GM21515 (cell line): ENCODE results near the gene GPR39.

Experiments
- ATAC-seq: cut with Tn5 transposase; IDR thresholded peaks from one replicate; pipeline ENCODE4 v1.9.1; 2021; ENCODE audit not compliant: unreplicated experiment

GPR39 gene

DNA sequence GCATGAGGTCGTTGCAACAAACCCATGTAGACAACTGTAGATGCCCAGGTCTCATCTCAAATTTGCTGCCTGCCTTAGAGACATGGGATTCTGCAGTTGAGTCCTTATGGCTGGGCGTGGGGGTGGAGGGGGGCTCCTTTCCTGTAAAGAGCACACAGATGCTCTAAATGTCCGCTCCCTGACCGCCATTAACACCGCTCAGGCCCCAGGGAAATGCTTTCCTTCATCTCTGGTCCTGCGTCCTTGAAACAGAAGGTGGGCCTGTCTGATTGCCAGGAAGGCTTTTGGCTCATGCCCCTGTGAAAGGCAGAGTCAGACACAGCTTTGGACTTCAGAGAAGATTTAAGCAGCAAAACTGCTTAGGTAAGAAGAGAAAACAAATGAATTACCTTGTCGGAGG is 25.7 kb downstream of the GPR39 start:
- ATAC-seq: no peak

GRCh38 chr2:132443106-132443505 is 26.5 kb downstream of the GPR39 start:
- ATAC-seq: no peak

GRCh38 chr2:132446444-132446843 is 29.8 kb downstream of the GPR39 start:
- ATAC-seq: no peak

- ATAC-seq: no peak
Observed at GRCh38 chr2:132448331-132448730, 31.7 kb downstream of the GPR39 start.

DNA sequence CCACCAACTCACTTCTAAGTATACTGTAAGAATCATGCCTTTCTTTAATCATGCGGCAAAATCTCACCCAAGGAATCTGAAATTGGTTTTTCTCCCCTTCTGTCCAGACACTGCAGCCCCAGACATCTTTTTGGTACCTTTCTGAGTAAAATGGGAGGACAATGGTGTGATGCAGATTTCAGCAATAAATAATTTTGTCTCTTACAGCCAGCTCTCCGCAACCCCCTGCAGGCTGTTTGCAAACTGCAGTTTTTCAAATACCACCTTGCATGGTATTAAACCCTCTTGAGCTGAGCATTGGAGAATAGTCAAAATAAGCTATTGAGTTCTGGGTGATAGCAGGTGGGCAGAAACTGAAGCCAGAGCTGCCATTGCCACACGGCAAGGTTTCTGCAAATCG is 32.2 kb downstream of the GPR39 start:
- ATAC-seq: no peak

- no peak for ATAC-seq
Observed at GRCh38 chr2:132449868-132450267, 33.3 kb downstream of the GPR39 start.

DNA sequence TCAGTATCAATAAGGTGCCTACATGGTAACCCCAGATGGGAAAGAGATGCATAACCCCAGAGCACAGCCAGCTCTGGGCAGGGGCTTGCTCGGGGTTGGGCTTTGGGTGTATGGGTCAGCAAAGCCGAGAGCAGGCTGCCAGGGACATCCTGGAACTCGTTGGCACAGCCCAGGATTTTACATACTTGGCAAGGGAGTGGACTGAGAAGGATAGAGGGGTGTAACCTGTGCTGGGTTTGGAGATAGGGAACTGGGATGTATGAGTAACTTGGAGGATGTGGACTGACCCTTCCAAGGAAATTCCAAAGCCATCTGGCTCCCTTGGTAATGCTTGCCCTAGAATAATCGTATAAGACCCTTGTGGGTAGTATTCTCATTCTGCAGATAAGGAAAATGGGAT is 44.2 kb downstream of the GPR39 start:
- ATAC-seq: no peak

- ATAC-seq: no peak
Observed at GRCh38 chr2:132462236-132462635, 45.6 kb downstream of the GPR39 start.

DNA sequence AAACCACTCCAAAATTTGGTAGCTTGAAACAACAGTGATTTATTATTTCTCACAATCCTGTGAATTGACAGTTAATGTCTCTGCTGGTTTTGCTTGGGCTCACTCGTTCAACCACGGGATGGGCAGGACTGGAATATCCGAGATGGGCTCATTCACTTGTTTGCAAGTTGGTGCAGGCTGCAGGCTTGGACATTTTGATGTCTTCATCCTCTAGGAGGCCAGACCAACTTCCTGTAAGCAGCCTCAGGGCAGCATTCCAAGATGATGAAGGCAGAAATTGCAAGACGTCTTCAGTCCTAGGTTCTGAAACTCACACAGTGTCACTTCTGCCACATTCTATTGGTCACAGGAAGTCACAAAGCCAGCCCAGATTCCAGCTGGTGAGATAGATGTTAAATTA is 47.1 kb downstream of the GPR39 start:
- no peak for ATAC-seq

DNA sequence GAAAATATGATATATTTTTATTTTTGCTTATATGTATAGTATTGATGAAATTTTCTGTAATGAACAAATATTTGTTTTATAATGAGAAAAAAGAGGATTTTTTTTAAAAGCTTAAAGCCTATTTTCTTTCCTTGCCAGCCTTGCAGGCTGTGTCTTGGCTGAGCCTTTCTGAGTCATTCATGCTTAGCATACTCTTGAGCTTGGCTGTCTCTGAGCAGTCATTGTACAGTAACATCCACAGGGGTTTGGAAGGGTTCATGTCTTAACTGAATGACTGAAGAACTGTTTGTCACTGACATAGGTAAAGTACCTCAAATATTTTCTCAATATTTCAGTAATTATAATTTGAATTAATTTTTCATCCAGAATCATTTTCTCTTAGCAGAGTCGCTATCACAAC is 49.3 kb downstream of the GPR39 start:
- ATAC-seq: no peak

GRCh38 chr2:132466428-132467028 is 49.9 kb downstream of the GPR39 start:
- ATAC-seq: no peak

DNA sequence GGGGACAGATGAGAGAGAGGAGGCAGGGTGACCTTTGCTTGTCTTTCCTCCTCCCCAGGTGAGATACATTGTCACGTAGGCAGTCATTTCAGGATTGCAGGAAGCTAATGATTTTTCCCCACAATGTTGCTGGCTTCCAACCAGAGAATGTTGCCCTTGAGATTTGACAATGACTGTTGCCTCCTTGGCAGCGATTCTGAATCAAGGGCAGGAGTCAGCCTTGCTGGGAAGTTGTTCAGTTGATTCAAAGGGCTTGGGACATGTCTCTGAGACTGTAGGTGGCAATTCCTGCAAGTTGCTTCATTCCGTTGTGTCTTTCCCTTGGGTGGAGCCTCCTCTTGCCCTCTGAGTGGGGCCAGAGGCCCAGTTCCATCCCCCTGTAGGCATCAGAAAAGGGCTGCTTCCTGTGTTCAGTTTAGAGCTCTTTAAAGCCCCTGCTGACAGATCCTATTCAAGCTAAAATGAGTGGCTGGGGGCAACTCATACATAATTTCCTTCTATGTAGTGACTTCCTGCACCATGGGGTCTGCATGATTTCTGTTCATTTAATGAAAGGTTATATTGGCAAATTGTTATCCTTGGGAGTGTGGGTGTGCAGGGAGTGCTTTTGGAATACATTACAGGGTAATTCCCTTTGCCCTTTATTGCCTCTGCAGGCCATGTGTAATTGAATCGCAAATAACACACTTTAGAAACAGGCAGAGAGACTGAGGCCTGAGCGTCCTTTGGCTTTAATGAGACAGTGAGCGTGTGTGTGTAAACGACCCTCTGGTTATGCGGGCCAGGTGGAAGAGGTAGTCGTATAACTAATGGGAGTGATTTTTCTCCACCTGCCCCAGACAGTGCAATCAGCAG is 52.4 kb downstream of the GPR39 start:
- ATAC-seq: no peak

- ATAC-seq: no peak
Observed at GRCh38 chr2:132470746-132471145, 54.1 kb downstream of the GPR39 start.

DNA sequence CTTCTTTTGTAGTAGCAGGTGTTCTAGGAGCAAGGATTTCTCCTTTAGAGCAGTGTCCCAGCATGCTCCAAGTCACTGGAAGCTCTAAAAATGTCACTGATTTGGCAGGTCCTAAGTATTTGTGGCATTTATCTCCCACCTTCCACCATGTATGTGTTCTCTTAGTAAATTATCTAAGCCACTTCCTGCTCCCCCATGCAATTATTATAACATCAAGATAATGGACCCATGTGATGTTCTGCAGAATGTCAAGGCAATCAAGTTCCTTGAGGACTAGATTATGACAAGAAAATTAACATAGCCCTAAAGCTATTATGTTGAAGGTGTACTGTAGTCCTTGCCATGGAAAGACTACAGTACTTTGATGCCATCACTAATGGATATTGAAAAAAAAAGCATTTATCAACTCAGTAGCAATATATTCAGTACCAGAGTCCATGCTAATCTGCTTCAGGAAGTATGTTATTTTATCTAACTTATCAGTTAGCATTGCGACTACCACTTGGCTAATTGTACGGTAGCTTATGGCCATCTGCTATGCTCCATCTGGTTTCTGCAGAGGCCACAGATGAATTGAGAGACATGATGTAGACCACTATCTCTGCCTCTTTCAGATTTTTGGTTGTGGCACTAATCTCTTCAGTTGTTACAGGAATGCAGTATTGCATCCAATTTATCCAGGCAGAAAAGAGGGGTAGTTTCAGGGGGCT is 56.7 kb downstream of the GPR39 start:
- no peak for ATAC-seq

DNA sequence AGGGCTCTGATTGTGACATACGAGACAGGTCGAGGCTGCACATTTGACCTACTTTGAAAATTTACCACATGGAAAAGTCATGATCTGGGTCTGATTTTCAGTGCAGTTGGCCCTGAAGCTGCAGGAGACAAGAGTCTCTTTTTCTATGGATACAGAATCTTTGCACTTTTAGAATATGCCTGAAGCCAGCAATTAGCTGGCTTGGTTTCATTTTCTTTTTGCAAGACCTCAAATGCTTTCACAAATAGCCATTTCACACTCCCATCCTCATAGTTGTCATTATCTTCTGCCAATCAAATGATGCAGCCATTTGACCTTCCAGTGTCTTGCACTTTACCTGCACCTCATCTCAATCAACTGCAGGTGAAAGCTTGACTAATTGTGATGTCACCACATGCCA is 59.0 kb downstream of the GPR39 start:
- ATAC-seq: no peak

DNA sequence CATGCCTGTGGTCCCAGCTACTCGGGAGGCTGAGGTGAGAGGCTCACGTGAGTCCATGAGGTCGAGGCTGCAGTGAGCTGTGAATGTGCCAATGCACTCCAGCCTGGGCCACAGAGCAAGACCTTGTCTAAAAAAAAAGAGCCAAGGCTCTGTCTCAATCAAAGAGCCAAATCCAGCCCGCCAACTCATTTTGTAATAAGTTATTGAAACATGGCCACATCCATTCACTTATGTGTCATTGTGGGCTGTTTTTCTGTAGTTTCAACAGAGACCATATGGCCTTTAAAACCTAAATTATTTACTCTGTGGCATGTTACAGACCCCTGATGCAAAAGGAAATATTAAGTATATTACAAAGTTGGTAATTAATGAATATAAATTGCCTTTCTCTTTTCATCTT is 60.8 kb downstream of the GPR39 start:
- ATAC-seq: no peak

DNA sequence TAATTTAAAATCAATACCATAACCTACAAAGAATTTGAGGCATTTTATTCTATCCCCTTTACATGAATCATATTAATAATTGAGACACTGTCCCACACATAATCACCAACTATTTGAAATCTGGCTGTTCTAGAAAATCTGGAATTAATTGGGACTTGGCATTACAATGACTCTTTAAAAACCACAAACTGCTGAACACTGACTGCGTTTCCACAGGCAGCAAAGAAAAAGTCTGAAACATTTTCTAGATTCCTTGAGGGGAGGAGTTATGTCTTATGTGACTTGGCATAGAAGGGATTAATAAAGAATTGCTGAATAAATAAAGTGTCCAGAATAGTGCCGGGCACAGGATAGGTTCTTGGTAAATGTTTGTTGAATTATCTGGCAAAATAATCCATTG is 61.4 kb downstream of the GPR39 start:
- no peak for ATAC-seq

GRCh38 chr2:132478461-132479105 is 62.0 kb downstream of the GPR39 start:
- no peak for ATAC-seq

DNA sequence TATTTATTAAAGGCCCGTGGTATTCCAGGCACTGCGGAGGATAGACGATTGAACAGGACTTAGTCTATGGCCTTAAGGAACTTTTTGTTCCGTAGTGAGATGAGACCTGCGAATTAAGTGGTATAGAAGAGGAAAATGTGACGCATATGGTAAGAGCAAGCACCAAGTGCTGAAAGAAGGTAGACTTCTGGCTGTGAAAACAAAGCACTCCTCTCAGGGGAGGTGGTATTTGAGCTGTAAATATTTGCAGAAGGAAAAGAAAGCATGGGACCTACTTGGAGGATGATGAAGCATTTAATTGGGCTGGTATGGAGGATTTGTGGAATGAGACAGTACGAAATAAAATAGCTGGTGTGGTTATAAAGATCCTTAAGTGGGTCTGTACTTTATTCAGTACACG is 62.5 kb downstream of the GPR39 start:
- ATAC-seq: no peak

GRCh38 chr2:132482821-132483220 is 66.2 kb downstream of the GPR39 start:
- ATAC-seq: no peak

DNA sequence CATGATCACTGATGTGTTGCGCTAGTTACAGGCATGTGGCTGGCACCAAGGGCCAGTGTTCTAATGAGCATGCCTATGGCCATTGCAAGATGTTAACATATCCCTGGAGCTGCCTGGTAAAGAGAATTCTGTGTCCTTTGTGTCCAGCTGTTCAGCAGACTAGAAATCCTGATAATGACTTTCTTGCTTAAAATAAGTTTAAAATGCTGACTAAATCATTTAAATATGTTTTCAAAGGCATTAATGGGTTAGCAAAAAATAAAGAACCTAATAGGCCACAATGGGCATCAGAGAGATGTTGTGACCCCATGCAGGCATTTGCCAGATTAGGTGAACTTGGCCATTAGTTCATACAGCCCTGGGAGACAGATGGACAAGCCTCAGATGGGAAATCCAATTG is 67.5 kb downstream of the GPR39 start:
- no peak for ATAC-seq

DNA sequence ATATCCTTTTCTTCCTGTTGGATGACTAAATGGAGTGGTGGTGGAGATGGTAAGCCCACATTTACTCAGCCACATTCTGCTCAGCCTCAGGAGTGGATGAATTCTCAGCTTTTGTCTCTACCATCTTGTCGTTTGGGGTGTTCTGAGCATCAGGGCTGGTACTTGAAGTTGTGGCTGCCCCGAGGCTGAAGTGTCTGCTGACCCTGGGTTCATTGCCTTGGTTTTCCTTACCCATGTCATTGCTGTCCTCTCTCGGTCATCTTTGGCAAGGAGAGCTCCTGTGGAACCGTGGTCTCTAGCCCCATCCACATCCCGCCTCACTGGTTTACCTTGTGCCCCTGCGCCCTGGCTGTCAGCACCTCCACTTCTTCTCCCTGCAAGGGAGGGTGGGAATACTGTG is 71.9 kb downstream of the GPR39 start:
- no peak for ATAC-seq
